DMS53 (cell line): ENCODE measurements around the gene PPP1R14C.
A peak's percentile ranks its signal among the peaks of the same experiment; 100 is the strongest.
"Not testable (repeated sequence)": the region's sequence is repeated elsewhere in the genome, so short reads cannot be mapped to it uniquely, and the experiment has no call there.

Source experiments
- DNase-seq: peaks from one replicate; lab custom pipeline; 2025; lab: John Stamatoyannopoulos, UW

Gene PPP1R14C

GRCh38 chr6:150142670-150143515 is at the start of gene PPP1R14C:
Gene PPP1R14C (plus strand): TSS chr6:150143044. CDS start chr6:150143193, 149 bp downstream.
- DNase-seq: peak; percentile 75

GRCh38 chr6:150093397-150093796 is 49.4 kb upstream of the PPP1R14C start:
- no peak for DNase-seq

GRCh38 chr6:150098155-150098554 is 44.7 kb upstream of the PPP1R14C start:
- DNase-seq: no peak

GRCh38 chr6:150099546-150099945 is 43.3 kb upstream of the PPP1R14C start:
- no peak for DNase-seq

GRCh38 chr6:150099953-150100352 is 42.9 kb upstream of the PPP1R14C start:
- no peak for DNase-seq

GRCh38 chr6:150100745-150101144 is 42.1 kb upstream of the PPP1R14C start:
- no peak for DNase-seq

- no peak for DNase-seq
Measured at GRCh38 chr6:150102750-150103270, 40.0 kb upstream of the PPP1R14C start.

- DNase-seq: no peak
Measured at GRCh38 chr6:150112233-150112632, 30.6 kb upstream of the PPP1R14C start.

GRCh38 chr6:150115769-150116168 is 27.1 kb upstream of the PPP1R14C start:
- DNase-seq: no peak

- no peak for DNase-seq
Measured at GRCh38 chr6:150116200-150116800, 26.5 kb upstream of the PPP1R14C start.

- DNase-seq: peak; percentile 67
Measured at GRCh38 chr6:150118203-150118602, 24.6 kb upstream of the PPP1R14C start.

- DNase-seq: peak; percentile 92
Measured at GRCh38 chr6:150118627-150119026, 24.2 kb upstream of the PPP1R14C start.

- peak; percentile 70 for DNase-seq
Measured at GRCh38 chr6:150119173-150119572, 23.7 kb upstream of the PPP1R14C start.

- no peak for DNase-seq
Measured at GRCh38 chr6:150123645-150124044, 19.2 kb upstream of the PPP1R14C start.

- no peak for DNase-seq
Measured at GRCh38 chr6:150124235-150124634, 18.6 kb upstream of the PPP1R14C start.

- DNase-seq: peak; percentile 44
Measured at GRCh38 chr6:150126641-150127291, 16.1 kb upstream of the PPP1R14C start.

- no peak for DNase-seq
Measured at GRCh38 chr6:150128425-150128824, 14.4 kb upstream of the PPP1R14C start.

GRCh38 chr6:150129616-150130505 is 13.0 kb upstream of the PPP1R14C start:
- no peak for DNase-seq

- no peak for DNase-seq
Measured at GRCh38 chr6:150133686-150134085, 9.2 kb upstream of the PPP1R14C start.

- DNase-seq: no peak
Measured at GRCh38 chr6:150134280-150134920, 8.4 kb upstream of the PPP1R14C start.

GRCh38 chr6:150137711-150138110 is 5.1 kb upstream of the PPP1R14C start:
- not testable (repeated sequence) for DNase-seq
